HCT116 (cell line): ENCODE results near the gene RBM14.

Experiments
- POLR2A ChIP-seq: IDR thresholded peaks from 2 replicates; pipeline ENCODE4 v1.7.0; 2011; ENCODE audit warnings: borderline replicate concordance; ENCODE audit not compliant: insufficient read depth, insufficient read length; ENCODE audit errors: extremely low read depth
- SRF ChIP-seq: IDR thresholded peaks from 2 replicates; pipeline ENCODE4 v1.6.1; 2012; ENCODE audit warnings: low read depth
- TF ChIP-seq, protein P1 (sequence below), 3 experiments: fragments of 200-600 bp in 1 of 3; sonication (generic) in 1 of 3; IDR thresholded peaks in 2 of 3; conservative IDR thresholded peaks in 1 of 3; 2 replicates each; pipeline ENCODE4 v1.5.1; 2012 to 2017; ENCODE audit warnings: low read depth in 2 of 3, low read length in 2 of 3, antibody characterized with exemption in 1 of 3, borderline replicate concordance in 1 of 3, control low read depth in 1 of 3, mild to moderate bottlenecking in 1 of 3, mixed read lengths in 1 of 3, mixed run types in 1 of 3, moderate library complexity in 1 of 3; ENCODE audit not compliant: insufficient read depth in 1 of 3
- TF ChIP-seq, protein P2 (sequence below): IDR thresholded peaks from 2 replicates; pipeline ENCODE4 v1.6.1; 2011; ENCODE audit warnings: mild to moderate bottlenecking, low read length, moderate library complexity; ENCODE audit not compliant: insufficient replicate concordance; ENCODE audit errors: extremely low read depth

DNA sequence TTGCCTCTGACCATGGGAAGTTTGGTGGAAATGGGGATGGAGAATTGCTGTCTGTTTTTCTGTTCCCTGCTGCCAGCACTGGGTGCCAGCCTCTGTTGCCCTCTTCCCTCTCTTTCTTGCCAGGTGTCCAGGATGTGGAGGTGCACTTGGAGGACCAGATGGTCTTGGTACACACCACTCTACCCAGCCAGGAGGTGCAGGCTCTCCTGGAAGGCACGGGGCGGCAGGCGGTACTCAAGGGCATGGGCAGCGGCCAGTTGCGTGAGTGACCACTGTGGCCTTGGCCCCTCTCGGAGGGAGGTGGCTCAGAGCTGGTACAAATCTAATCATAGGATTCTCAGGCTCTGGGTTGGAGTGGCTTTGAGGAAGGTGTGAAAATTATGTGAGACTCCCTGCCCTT, 17.4 kb upstream of the RBM14 start:
- TF ChIP-seq, protein P1, sequence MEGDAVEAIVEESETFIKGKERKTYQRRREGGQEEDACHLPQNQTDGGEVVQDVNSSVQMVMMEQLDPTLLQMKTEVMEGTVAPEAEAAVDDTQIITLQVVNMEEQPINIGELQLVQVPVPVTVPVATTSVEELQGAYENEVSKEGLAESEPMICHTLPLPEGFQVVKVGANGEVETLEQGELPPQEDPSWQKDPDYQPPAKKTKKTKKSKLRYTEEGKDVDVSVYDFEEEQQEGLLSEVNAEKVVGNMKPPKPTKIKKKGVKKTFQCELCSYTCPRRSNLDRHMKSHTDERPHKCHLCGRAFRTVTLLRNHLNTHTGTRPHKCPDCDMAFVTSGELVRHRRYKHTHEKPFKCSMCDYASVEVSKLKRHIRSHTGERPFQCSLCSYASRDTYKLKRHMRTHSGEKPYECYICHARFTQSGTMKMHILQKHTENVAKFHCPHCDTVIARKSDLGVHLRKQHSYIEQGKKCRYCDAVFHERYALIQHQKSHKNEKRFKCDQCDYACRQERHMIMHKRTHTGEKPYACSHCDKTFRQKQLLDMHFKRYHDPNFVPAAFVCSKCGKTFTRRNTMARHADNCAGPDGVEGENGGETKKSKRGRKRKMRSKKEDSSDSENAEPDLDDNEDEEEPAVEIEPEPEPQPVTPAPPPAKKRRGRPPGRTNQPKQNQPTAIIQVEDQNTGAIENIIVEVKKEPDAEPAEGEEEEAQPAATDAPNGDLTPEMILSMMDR (IDR thresholded peaks at IDR 0.05 in 2 of 3, conservative IDR thresholded peaks at IDR 0.05 in 1 of 3; ENCODE audit: borderline replicate concordance in 1 of 3, insufficient read depth in 1 of 3, low read depth in 2 of 3, low read length in 2 of 3), result no peak
- TF ChIP-seq, protein P2, sequence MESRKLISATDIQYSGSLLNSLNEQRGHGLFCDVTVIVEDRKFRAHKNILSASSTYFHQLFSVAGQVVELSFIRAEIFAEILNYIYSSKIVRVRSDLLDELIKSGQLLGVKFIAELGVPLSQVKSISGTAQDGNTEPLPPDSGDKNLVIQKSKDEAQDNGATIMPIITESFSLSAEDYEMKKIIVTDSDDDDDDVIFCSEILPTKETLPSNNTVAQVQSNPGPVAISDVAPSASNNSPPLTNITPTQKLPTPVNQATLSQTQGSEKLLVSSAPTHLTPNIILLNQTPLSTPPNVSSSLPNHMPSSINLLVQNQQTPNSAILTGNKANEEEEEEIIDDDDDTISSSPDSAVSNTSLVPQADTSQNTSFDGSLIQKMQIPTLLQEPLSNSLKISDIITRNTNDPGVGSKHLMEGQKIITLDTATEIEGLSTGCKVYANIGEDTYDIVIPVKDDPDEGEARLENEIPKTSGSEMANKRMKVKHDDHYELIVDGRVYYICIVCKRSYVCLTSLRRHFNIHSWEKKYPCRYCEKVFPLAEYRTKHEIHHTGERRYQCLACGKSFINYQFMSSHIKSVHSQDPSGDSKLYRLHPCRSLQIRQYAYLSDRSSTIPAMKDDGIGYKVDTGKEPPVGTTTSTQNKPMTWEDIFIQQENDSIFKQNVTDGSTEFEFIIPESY, result no peak
- TF ChIP-seq SRF (no peak), POLR2A (no peak)
